HG03175 (cell line): Measurements from ENCODE around the gene PHLPP2.

Source experiments
- ATAC-seq: cut with Tn5 transposase; IDR thresholded peaks from one replicate; pipeline ENCODE4 v1.9.1; 2021; ENCODE audit warnings: mild to moderate bottlenecking, moderate library complexity; ENCODE audit not compliant: unreplicated experiment

PHLPP2 gene, protein sequence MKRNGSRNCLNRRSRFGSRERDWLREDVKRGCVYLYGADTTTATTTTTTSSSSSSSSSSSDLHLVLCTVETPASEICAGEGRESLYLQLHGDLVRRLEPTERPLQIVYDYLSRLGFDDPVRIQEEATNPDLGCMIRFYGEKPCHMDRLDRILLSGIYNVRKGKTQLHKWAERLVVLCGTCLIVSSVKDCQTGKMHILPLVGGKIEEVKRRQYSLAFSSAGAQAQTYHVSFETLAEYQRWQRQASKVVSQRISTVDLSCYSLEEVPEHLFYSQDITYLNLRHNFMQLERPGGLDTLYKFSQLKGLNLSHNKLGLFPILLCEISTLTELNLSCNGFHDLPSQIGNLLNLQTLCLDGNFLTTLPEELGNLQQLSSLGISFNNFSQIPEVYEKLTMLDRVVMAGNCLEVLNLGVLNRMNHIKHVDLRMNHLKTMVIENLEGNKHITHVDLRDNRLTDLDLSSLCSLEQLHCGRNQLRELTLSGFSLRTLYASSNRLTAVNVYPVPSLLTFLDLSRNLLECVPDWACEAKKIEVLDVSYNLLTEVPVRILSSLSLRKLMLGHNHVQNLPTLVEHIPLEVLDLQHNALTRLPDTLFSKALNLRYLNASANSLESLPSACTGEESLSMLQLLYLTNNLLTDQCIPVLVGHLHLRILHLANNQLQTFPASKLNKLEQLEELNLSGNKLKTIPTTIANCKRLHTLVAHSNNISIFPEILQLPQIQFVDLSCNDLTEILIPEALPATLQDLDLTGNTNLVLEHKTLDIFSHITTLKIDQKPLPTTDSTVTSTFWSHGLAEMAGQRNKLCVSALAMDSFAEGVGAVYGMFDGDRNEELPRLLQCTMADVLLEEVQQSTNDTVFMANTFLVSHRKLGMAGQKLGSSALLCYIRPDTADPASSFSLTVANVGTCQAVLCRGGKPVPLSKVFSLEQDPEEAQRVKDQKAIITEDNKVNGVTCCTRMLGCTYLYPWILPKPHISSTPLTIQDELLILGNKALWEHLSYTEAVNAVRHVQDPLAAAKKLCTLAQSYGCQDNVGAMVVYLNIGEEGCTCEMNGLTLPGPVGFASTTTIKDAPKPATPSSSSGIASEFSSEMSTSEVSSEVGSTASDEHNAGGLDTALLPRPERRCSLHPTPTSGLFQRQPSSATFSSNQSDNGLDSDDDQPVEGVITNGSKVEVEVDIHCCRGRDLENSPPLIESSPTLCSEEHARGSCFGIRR (N-terminal part only)

DNA sequence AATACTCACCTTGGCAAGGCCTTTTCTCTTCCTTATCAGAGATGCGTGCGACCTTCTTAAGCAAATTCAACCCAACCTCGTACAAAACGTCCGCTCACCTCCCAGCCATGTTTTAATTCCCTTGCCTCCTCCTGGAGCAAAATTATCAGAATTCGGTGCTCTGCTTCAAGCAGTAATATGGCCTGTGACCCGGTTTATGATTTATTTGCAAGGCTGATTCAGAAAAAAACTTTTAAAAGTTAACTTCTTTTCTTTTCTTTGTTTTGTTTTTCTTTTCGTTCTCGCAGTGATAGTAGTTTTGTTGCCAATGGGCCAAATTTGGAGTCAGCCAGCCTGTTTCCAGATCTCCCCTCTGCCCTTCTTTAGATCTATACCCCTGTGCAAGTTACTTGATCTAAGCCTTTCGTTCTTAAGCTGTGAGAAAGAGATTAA is at the start of gene PHLPP2:
PHLPP2 (minus strand) TSS at position 382 of the 432 bp plus-strand sequence. CDS start 9,906 bp downstream, outside the sequence.
- ATAC-seq, result no peak

DNA sequence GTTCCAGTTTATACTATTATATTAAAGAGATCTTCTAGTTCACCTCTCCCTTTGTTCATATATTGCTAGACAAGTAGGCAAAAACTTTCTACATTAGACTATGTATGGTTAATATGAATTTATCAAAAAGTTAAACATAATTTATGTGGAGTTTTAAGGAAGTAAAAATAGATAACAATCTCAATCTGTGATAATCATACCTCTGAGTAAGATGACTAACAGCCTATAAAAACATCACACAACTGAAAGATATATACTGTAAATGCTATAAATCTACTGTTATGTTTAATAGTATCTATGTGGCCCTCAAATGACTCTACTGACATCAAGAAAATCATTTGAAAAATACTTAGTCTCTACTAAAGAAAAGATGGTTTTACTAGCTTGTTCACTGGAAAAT is 47.1 kb upstream of the PHLPP2 start:
- no peak for ATAC-seq

DNA sequence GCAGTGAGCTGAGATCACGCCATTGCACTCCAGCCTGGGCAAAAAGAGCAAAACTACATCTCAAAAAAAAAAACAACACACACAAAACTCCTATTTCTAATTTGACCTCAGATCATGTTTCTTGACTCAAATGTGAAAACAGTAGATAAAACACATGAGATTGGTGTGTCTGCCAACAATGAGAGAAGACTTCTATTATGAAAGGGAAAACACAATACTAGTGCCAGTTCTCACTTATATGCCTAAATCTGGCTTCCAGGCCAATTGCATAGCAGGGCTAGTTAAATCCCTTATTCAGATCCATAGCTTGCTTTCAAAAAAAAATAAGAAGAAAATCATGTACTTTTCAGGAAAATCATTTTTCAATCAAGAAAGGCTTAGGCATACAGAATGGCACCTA is 44.7 kb upstream of the PHLPP2 start:
- no peak for ATAC-seq

DNA sequence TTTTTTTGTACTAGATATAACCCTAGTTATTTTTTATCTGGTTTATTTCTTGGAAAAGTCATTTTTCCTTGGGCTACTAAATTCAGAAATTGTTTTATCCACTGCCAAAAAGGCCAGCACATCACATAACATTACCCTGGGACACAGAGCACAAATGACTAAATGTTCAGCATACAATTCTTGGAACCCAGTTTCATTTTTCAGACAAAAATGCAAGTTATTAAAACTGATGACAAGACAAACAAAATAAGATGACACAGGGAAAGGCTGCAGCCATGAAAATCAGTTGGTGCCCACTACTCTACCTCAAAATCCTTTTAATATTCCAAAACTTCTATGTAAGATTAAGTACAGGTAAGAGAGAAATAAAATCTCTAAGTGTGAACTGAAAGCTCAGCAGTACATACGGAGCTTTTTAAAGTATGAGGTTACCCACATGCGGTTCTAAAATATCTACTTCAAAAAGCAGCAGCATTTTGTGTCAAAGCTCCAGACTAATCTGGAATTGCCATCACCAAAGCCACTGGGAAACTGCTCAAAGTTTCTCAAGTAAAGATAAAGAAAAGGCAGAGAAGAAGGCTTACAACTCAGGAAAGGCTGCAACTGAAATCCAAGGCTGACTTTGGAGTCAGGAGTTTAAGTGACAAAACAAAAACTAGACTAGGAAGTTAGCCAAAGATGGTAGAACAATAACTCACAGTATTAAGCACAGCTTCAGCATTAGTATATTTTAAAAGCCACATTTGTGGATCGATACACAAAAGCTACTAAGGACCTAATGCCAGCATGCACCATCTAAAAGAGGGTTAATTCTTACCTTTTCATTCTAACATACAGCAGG is 42.8 kb upstream of the PHLPP2 start:
- ATAC-seq, result no peak

DNA sequence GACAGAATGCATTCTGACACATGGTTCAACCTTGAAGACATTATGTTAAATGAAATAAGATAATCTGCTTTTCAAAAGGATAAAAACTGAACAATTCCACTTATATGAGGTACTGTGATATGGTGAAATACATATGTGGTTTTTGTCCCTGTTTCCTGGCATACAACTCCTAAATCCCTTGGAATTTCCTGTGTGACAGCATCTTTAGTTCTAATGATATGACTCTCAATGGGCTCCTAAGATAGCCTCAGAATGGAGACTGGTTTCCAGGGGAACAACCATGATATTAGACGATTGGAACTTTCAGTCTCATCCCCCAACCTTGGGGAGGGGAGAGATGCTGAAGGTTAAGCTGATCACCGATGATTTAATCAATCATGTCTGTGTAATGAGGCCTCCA is 37.7 kb upstream of the PHLPP2 start:
- ATAC-seq, result no peak

DNA sequence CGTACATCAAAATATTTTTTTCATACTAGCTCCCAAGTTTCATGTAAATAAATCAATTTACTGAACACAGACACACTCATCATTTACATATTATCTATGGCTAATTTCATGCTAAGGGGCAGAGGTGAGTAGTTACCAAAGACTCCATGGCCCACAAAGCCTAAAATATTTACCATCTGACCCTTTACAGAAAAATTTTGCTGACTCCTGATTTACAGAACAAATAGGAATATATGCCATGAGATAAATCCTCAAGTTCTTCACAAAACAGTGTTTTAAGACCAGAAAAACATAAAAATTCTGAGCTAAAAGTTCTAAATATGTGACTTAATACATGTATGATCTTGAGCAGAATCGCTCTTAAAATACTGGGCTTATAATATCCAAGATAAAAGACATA is 36.6 kb upstream of the PHLPP2 start:
- no peak for ATAC-seq

DNA sequence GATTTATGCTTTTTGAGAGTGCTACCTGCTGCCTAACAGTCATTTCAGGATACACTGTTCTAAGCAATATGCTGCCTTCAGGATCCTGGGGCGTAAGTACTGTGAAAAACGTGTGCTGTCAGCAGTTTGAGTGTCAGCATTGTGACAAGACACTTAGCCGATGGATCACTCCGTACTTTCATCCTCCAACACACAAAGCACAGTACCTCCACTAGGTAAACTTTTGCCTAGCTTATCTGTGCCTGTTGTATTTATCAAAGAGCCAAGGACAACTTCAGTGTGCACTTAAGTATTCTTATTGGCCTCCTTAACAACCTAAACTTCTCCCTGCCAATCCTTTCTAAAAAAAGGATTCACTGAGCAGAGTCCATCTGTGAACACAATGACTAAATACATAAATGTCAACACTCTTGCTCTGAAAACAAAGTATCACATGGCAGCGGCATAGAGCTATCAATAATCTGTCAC is 33.8 kb upstream of the PHLPP2 start:
- no peak for ATAC-seq

DNA sequence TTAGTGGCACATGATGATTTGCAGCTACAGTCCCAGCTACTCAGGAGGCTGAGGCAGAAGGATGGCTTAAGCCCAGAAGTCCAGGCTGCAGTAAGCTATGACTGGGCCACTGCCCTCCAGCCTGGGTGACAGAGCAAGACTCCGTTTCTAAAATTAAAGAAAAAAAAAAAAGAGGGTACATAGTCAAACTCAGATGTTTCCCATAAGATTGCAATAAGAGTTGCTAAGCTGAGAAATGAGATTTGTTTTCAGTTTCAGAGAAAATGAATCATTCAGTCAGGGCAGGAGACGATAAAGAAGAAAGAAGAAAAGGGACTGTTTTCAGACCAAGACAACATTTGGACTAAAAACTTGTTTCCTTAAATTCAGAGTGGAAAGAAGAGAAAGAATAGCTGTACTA is 30.2 kb upstream of the PHLPP2 start:
- no peak for ATAC-seq

DNA sequence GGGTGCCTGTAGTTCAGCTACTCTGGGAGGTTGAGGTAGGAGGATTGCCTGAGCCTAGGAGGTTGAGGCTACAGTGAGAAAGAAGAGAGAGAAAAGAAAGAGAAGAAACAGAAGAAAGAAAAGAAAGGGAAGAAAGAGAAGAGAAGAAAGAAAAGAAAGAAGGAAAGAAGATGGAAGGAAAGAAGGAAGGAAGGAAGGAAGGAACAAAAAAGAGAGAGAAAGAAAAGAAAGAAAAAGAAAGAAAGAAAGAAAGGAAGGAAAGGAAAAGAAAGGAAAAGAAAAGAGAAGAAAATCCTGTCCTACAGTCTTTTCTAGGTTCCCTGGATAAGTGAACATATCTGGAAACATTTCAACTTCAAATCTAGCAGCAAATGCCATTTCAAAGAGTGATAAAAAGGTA is 29.6 kb upstream of the PHLPP2 start:
- no peak for ATAC-seq

DNA sequence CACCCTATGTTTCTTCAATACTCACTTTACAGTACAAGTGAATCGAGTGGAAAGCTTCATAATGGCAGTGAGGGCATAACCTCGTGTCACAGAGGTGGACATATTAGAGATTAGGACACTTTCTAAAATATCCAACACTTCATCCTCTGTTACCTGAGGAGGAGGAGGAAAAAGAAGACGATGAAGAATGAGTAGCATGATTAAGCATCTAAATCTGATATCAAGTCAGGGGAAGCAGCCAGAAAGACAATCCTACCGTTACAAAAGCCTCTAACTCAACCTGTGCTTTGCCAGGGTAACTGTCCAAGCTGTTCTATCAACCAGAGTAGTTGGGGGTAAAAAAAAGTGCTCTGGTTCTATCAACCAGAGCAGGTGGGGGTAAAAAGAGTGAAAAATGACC is 23.7 kb upstream of the PHLPP2 start:
- no peak for ATAC-seq

DNA sequence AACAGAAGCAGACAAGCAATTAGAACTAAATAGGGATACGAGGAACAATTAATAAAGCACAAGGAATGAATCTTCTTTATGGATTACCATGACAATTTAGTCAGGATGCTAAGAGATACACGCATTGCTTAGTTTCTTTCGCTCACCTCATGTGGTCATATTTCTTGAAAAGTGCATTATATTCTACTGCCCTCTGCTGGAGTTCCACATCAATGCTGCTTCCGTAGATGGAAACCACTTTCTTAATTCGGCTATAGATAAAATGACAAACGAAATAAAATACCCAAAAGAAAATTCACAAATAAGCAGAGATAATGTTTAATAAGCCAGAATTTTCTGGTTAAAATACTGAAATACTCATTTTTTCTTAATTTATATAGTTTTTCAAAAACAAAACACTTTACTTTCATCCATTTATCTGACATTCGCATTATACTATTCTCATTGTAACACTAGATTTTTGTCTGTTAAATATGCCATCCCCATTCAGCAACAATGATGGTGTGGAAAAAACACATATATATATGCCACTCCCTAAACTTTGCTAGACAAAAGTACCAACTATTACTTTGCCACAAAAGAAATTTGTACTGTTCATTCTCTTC is 22.0 kb upstream of the PHLPP2 start:
- no peak for ATAC-seq

DNA sequence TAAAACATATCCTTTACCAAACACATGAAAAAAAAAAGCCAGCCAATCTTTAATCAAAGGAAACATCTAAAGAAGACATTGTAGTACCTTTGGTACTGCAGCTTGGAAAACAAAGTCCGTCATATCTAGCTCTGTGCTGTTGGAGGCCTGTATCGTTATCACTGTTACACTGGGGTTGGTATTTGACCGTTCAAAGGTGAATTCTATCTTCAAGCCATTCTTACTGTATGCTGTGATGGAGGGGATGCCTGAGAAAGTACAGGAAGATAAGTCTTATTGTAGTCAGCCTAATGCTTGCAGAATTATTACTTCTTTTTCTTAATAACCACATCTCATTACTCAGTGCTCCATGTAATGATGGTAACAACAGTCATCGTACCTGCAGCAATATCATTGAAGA is 14.4 kb upstream of the PHLPP2 start:
- no peak for ATAC-seq

DNA sequence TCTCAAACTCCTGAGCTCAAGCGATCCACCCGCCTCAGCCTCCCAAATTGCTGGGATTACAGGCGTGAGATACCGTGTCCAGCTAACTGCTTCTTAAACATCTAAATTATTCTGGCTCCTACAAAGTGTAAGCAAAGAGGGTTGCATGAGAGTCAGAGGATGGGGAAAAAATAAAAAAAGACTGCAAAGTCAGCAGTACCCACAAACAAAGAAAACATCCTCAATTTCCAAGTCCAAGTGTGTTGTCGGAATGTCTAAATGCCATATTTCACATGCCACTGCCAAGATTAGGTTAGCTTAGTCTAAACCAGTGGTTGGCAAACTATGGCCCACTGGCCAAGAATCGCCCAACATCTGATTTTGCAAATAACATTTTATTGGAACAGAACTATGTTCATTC is 13.0 kb upstream of the PHLPP2 start:
- ATAC-seq, result no peak

DNA sequence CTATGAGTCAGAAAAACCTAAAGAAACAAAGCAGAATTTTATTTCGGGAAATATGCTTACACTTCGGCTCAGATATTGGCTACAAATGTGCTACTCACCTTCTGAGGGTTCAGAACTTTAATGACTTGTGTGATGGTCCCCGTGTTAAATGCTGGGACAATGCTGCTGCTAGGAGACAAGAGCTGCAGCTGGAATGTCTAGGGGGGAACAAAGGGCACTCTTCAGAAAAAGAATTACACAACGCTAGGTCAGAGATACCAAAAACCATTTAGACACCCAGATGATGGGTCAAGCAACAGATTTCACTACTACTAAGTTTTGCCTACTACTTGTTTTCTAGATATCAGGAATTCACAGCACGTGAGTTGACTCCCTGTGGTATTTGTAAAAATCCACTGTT is 10.0 kb upstream of the PHLPP2 start:
- ATAC-seq, result no peak

DNA sequence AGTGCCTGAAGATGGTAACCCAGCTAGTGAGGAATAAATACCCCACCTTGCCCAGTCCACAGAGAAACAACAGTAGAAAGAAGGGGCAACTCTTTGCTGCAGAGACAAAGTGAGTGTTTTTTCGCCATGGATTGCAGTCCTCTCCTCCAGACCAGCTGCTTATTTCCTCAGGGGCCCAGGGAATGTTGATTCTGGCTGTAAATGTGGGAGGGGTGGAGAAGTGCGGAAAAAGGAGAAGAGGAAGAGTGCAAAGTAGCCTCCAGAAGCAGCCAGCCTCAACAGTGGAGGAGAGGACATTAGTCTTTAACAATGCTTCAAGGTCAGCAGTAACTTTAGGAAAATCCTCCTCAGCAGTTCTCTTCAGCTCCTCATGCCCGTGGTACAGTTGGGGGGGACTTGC is 8.1 kb upstream of the PHLPP2 start:
- no peak for ATAC-seq

DNA sequence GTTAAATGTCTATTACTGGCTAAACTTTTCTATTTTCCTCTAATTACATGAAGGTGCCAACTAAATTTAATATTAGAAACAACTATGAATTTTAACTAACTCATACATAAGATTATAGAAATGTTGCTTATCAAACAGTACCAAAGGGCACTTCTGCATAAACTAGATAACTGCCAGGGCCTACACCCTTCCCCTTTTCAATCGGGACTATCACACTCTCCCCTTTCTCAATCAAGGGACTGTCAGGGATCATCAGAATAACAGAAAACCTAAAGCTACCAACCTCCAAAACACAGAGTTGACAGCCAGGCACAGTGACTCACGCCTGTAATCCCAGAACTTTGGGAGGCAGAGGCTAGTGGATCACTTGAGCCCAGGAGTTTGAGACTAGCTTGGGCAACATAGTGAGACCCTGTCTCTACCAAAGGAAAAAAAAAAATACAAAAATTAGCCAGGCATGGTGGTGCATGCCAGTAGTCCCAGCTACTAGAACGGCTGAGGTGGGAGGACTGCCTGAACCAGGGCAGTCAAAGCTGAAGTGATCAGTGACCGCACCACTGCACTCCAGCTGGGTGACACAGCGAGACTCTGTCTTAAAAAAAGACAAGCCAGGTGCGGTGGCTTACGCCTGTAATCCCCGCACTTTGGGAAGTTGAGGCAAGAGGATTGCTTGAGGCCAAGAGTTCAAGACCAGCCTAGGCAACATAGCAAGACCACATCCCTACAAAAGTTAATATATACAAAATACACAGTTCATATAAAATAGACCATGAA is 3.2 kb upstream of the PHLPP2 start:
- no peak for ATAC-seq

DNA sequence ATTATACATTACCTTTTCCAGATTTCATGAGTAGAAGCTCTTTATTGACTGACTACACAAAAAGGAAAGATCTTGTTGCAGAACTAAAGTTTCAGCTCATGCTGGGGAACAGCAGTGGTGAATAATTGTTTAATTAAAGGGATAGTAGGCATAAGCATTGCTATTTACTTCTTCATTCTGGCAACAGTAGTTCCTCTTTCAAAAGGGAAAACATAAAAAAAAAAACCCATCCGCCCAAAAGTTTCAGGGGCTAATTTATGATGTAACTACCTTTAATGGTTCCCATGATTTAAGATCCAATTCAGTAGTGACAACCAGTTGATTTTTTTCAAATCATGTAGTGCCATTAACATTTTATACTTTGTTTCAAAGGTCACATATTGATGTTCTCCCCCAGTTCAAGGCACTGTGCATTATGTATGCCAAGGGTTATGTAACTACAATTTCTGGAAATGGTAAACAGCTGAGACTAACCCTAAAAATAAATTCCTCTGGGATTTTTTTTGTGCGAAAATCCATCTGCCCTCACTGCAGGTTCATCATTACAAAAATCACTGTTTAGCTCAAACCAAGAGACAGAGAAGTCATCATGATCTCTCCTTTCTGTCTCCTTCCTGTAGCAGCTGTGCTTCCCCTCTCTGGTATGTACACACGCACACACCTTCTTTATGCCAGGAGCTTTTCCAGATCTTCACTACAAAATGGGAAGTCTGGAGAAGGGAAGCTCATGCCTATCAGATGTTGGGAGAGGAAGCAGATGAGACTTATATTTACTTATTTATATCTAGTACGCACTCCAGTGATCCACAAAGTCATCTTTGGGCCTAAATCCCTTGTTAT is 2.2 kb upstream of the PHLPP2 start:
- ATAC-seq, result no peak
